ENCODE results near the gene REPIN1.

DNA sequence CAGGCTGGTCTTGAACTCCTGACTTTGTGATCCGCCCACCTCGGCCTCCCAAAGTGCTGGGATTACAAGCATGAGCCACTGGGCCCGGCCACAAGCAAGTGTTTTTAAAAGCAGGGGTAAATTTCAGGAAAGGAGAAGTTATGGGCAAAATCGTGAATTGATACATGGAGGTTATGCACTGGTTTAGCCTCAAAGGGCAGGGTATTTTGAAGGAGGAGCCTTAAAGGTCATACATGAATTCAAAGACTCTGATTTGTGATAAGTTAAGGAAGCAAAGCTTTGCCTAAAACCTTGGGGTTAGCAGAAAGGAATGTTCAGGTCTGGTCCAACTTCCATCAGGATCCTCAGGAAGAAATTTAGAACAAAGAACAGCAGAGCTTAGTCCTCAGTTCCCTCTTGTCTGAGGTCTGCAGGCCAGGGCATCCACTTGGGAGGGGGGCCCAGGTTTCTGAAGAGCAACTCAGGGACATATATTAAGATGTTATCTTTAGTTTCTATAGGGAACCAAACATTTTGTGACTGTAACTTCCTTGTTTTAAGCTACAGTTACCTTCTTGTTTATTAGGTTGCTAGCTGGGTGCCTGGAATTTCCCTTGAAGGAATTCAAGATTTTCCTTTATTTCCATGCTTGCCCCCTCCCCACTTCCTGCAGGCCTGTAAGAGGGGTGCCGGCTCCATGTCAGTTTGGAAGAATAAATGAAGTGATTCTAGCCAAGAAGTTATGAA is 2.8 kb upstream of the REPIN1 start:
- TF ChIP-seq, protein P1, sequence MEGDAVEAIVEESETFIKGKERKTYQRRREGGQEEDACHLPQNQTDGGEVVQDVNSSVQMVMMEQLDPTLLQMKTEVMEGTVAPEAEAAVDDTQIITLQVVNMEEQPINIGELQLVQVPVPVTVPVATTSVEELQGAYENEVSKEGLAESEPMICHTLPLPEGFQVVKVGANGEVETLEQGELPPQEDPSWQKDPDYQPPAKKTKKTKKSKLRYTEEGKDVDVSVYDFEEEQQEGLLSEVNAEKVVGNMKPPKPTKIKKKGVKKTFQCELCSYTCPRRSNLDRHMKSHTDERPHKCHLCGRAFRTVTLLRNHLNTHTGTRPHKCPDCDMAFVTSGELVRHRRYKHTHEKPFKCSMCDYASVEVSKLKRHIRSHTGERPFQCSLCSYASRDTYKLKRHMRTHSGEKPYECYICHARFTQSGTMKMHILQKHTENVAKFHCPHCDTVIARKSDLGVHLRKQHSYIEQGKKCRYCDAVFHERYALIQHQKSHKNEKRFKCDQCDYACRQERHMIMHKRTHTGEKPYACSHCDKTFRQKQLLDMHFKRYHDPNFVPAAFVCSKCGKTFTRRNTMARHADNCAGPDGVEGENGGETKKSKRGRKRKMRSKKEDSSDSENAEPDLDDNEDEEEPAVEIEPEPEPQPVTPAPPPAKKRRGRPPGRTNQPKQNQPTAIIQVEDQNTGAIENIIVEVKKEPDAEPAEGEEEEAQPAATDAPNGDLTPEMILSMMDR (conservative IDR thresholded peaks at IDR 0.05; ENCODE audit: low read length): no peak
- TF ChIP-seq EZH2phosphoT487 (IDR thresholded peaks at IDR 0.05; ENCODE audit: borderline replicate concordance): no peak

All from Loucy (cell line).